ENCODE results near the gene BHLHE40. TPM values are rescaled to one million over a fixed set of nuclear protein-coding genes. Genes with fewer than 3 reads are reported as not detected.
A peak's percentile ranks its signal among the peaks of the same experiment; 100 is the strongest.
"Not testable (repeated sequence)": the region's sequence is repeated elsewhere in the genome, so short reads cannot be mapped to it uniquely, and the experiment has no call there.

Gene BHLHE40
- total RNA-seq, 1 donor from 2014 or later, result 2.9 TPM

- DNase-seq (ENCODE audit: low spot score in 2 of 2) (no peak), FAIRE-seq (no peak)
Observed at GRCh38 chr3:4959180-4959579, 20.1 kb upstream of the BHLHE40 start.

- not testable (repeated sequence) for DNase-seq (ENCODE audit: low spot score in 2 of 2); FAIRE-seq
Observed at GRCh38 chr3:4961865-4962264, 17.4 kb upstream of the BHLHE40 start.

- FAIRE-seq (no peak), DNase-seq (ENCODE audit: low spot score in 2 of 2) (no peak)
Observed at GRCh38 chr3:4963669-4964570, 15.3 kb upstream of the BHLHE40 start.

GRCh38 chr3:4966006-4966405 lies 13.2 kb upstream of the BHLHE40 start:
- DNase-seq (ENCODE audit: low spot score in 2 of 2); FAIRE-seq: not testable (repeated sequence)

GRCh38 chr3:4967683-4968082 lies 11.6 kb upstream of the BHLHE40 start:
- not testable (repeated sequence) for DNase-seq (ENCODE audit: low spot score in 2 of 2); FAIRE-seq

- not testable (repeated sequence) for FAIRE-seq
Observed at GRCh38 chr3:4971437-4971836, 7.8 kb upstream of the BHLHE40 start.

GRCh38 chr3:4971838-4972237 lies 7.4 kb upstream of the BHLHE40 start:
- FAIRE-seq, result no peak
- no peak for DNase-seq (ENCODE audit: low spot score in 2 of 2)

More at GRCh38 chr3:4971437-4971836, 7.8 kb upstream of the BHLHE40 start:
- not testable (repeated sequence) for DNase-seq (ENCODE audit: low spot score in 2 of 2)

- FAIRE-seq, result no peak
- no peak for DNase-seq (ENCODE audit: low spot score in 2 of 2)
Observed at GRCh38 chr3:4972652-4973643, 6.3 kb upstream of the BHLHE40 start.

- no peak for DNase-seq (ENCODE audit: low spot score in 2 of 2)
- no peak for FAIRE-seq
Observed at GRCh38 chr3:4974154-4974553, 5.1 kb upstream of the BHLHE40 start.

- FAIRE-seq (no peak), DNase-seq (ENCODE audit: low spot score in 2 of 2) (no peak)
Observed at GRCh38 chr3:4976109-4976508, 3.1 kb upstream of the BHLHE40 start.

GRCh38 chr3:4977001-4977852 lies 2.0 kb upstream of the BHLHE40 start:
- DNase-seq (ENCODE audit: low spot score in 2 of 2) (peak in 1 of 2 donors; percentile 38), FAIRE-seq (no peak)

- no peak for DNase-seq (ENCODE audit: low spot score in 2 of 2)
- no peak for FAIRE-seq
Observed at GRCh38 chr3:4977853-4978203, 1.4 kb upstream of the BHLHE40 start.

GRCh38 chr3:4978204-4978965 lies 852 bp upstream of the BHLHE40 start:
- FAIRE-seq, result no peak
- DNase-seq (ENCODE audit: low spot score in 2 of 2), result peak; percentile 81 to 85

- FAIRE-seq (no peak), DNase-seq (ENCODE audit: low spot score in 2 of 2) (peak; percentile 75 to 80)
Observed at GRCh38 chr3:4978966-4979427, 240 bp upstream of the BHLHE40 start.

GRCh38 chr3:4980229-4981203 lies 1.3 kb downstream of the BHLHE40 start:
- no peak for FAIRE-seq

GRCh38 chr3:4981294-4981664 lies 2.0 kb downstream of the BHLHE40 start:
- no peak for FAIRE-seq

More at GRCh38 chr3:4980229-4981203, 1.3 kb downstream of the BHLHE40 start:
- peak; percentile 49 to 57 for DNase-seq (ENCODE audit: low spot score in 2 of 2)

GRCh38 chr3:4981665-4982494 lies 2.6 kb downstream of the BHLHE40 start:
- FAIRE-seq (no peak), DNase-seq (ENCODE audit: low spot score in 2 of 2) (no peak)

More at GRCh38 chr3:4981294-4981664, 2.0 kb downstream of the BHLHE40 start:
- no peak for DNase-seq (ENCODE audit: low spot score in 2 of 2)
